ENCODE measurements around the gene RNF141.

The RNF141 gene

GRCh38 chr11:10540915-10541560 is at the start of gene RNF141:
Gene RNF141 (minus strand): TSS chr11:10541187. CDS start chr11:10534158, 7,029 bp downstream.
- DNase-seq (ENCODE audit: low read depth): peak; percentile 95
- H3K4me3 ChIP-seq (ENCODE audit: low read length): peak within 1 kb of the TSS; percentile 64
- peak; percentile 67 for TF ChIP-seq CTCF (IDR thresholded peaks at IDR 0.05; ENCODE audit: insufficient read depth, low read depth, low read length, missing control alignments)

GRCh38 chr11:10590218-10590915 is 49.4 kb upstream of the RNF141 start:
- TF ChIP-seq CTCF (IDR thresholded peaks at IDR 0.05; ENCODE audit: insufficient read depth, low read depth, low read length, missing control alignments): no peak
- no peak overlapping the region for H3K4me3 ChIP-seq (ENCODE audit: low read length)
- no peak for DNase-seq (ENCODE audit: low read depth)

- peak; percentile 87 for DNase-seq (ENCODE audit: low read depth)
- no peak overlapping the region for H3K4me3 ChIP-seq (ENCODE audit: low read length)
- no peak for TF ChIP-seq CTCF (IDR thresholded peaks at IDR 0.05; ENCODE audit: insufficient read depth, low read depth, low read length, missing control alignments)
Measured at GRCh38 chr11:10588904-10589303, 47.9 kb upstream of the RNF141 start.

GRCh38 chr11:10587995-10588394 is 47.0 kb upstream of the RNF141 start:
- no peak for TF ChIP-seq CTCF (IDR thresholded peaks at IDR 0.05; ENCODE audit: insufficient read depth, low read depth, low read length, missing control alignments)
- no peak for DNase-seq (ENCODE audit: low read depth)
- no peak overlapping the region for H3K4me3 ChIP-seq (ENCODE audit: low read length)

- H3K4me3 ChIP-seq (ENCODE audit: low read length): no peak overlapping the region
- TF ChIP-seq CTCF (IDR thresholded peaks at IDR 0.05; ENCODE audit: insufficient read depth, low read depth, low read length, missing control alignments): no peak
- no peak for DNase-seq (ENCODE audit: low read depth)
Measured at GRCh38 chr11:10587388-10587787, 46.4 kb upstream of the RNF141 start.

GRCh38 chr11:10584071-10584501 is 43.1 kb upstream of the RNF141 start:
- H3K4me3 ChIP-seq (ENCODE audit: low read length): no peak overlapping the region
- DNase-seq (ENCODE audit: low read depth): no peak
- no peak for TF ChIP-seq CTCF (IDR thresholded peaks at IDR 0.05; ENCODE audit: insufficient read depth, low read depth, low read length, missing control alignments)
